HCT116 (cell line): ENCODE data around the gene ESPL1. TPM values are rescaled to one million over a fixed set of nuclear protein-coding genes. Genes with fewer than 3 reads are reported as not detected.

Source experiments
- ATAC-seq: fragments of 200-7000 bp; cut with Tn5 transposase; 2 replicates; pipeline ENCODE4 v1.9.1; 2020; ENCODE audit warnings: mild to moderate bottlenecking, moderate library complexity
- BruUV-seq: library from RNA; stranded (reverse); fragments of 400-500 nt; replicated peaks from 2 replicates; lab custom pipeline; 2021; lab: Mats Ljungman, UMichigan
- CTCF ChIA-PET: fragments of 300-600 bp; sonication (Branson Sonifier 250); formaldehyde crosslinking; loops from one replicate; lab custom pipeline; 2021; ENCODE audit warnings: antibody characterized with exemption; lab: Charles Lee
- POLR2A ChIA-PET: fragments of 300-600, 350-600 bp; sonication (Branson Sonifier 250); formaldehyde crosslinking; loops from one replicate; lab custom pipeline; 2021; ENCODE audit warnings: antibody characterized with exemption; lab: Charles Lee
- RAD21 ChIA-PET, 2 experiments: fragments of 300-600 bp; sonication (Branson Sonifier 250); formaldehyde crosslinking; loops; one replicate each; lab custom pipeline; 2023; ENCODE audit warnings: low total read pairs in 2 of 2; ENCODE audit not compliant: uncharacterized antibody in 2 of 2, unreplicated experiment in 2 of 2, low non-redundant PET in 1 of 2; lab: Charles Lee
- DNase-seq: peaks from one replicate; pipeline ENCODE4 v3.0.0-alpha.2; 2010; ENCODE audit warnings: low read depth, low spot score
- H2AFZ ChIP-seq: fragments of 200-600 bp; shearing (Covaris generic), sonication (generic); 2 replicates; pipeline ENCODE4 v1.6.1; 2017; ENCODE audit warnings: low read depth, mixed run types, mixed read lengths, antibody characterized with exemption, low read length; ENCODE audit not compliant: poor library complexity, severe bottlenecking
- H3K27ac ChIP-seq: 2 replicates; pipeline ENCODE4 v1.5.1; 2012; ENCODE audit warnings: low read depth, low read length
- H3K27me3 ChIP-seq: fragments of 200-600 bp; sonication (generic); 2 replicates; pipeline ENCODE4 v1.6.1; 2016; ENCODE audit warnings: mixed run types, low read length, mixed read lengths; ENCODE audit not compliant: insufficient read depth
- H3K36me3 ChIP-seq, 2 experiments: fragments of 200-500 bp in 1 of 2; fragments of 200-600 bp in 1 of 2; sonication (Bioruptor generic) in 1 of 2; sonication (generic) in 1 of 2; 2 replicates each; pipeline versions ENCODE4 v1.5.1 to v1.6.1; 2014 to 2016; ENCODE audit warnings: low read length in 2 of 2, inconsistent platforms in 1 of 2, mixed read lengths in 1 of 2, mixed run types in 1 of 2; ENCODE audit not compliant: insufficient read depth in 2 of 2, control insufficient read depth in 1 of 2
- H3K4me1 ChIP-seq, 2 experiments: fragments of 200-600 bp in 1 of 2; sonication (generic) in 1 of 2; 2 replicates each; pipeline versions ENCODE4 v1.5.1 to v1.6.1; 2012 to 2017; ENCODE audit warnings: low read length in 2 of 2, inconsistent platforms in 1 of 2, mild to moderate bottlenecking in 1 of 2, mixed read lengths in 1 of 2, mixed run types in 1 of 2, moderate library complexity in 1 of 2; ENCODE audit not compliant: insufficient read depth in 2 of 2, control insufficient read depth in 1 of 2
- H3K4me2 ChIP-seq: fragments of 200-600 bp; sonication (generic); 2 replicates; pipeline ENCODE4 v1.6.1; 2017; ENCODE audit warnings: mixed run types, low read length, mixed read lengths
- H3K4me3 ChIP-seq, 2 experiments: fragments of 200-600 bp in 1 of 2; sonication (generic) in 1 of 2; replicated peaks in 1 of 2; 2 replicates each; pipeline ENCODE4 v1.5.1; 2011 to 2016; ENCODE audit warnings: low read length in 2 of 2, control low read depth in 1 of 2, low read depth in 1 of 2, mild to moderate bottlenecking in 1 of 2, mixed read lengths in 1 of 2, mixed run types in 1 of 2
- H3K79me2 ChIP-seq: fragments of 200-600 bp; sonication (generic); 2 replicates; pipeline ENCODE4 v1.6.1; 2017; ENCODE audit warnings: mild to moderate bottlenecking, mixed run types, low read length, moderate library complexity, mixed read lengths; ENCODE audit not compliant: insufficient read depth
- H3K9ac ChIP-seq: fragments of 200-600 bp; sonication (generic); 2 replicates; pipeline ENCODE4 v1.6.1; 2016; ENCODE audit warnings: low read length, mixed read lengths
- H3K9me2 ChIP-seq: fragments of 200-600 bp; sonication (generic), shearing (Covaris generic); 2 replicates; pipeline ENCODE4 v1.6.1; 2017; ENCODE audit warnings: mixed run types, mild to moderate bottlenecking, moderate library complexity; ENCODE audit not compliant: insufficient read depth
- H3K9me3 ChIP-seq, 2 experiments: fragments of 200-500 bp in 1 of 2; fragments of 200-600 bp in 1 of 2; sonication (Bioruptor generic) in 1 of 2; sonication (generic) in 1 of 2; 2 replicates each; pipeline ENCODE4 v1.6.1; 2014 to 2017; ENCODE audit warnings: low read length in 2 of 2, mixed read lengths in 2 of 2, inconsistent platforms in 1 of 2, low read depth in 1 of 2, mild to moderate bottlenecking in 1 of 2, mixed run types in 1 of 2, moderate library complexity in 1 of 2; ENCODE audit not compliant: control insufficient read depth in 1 of 2, insufficient read depth in 1 of 2
- H4K20me1 ChIP-seq: fragments of 200-600 bp; sonication (generic), shearing (Covaris generic); 2 replicates; pipeline ENCODE4 v1.6.1; 2017; ENCODE audit warnings: mixed run types, mild to moderate bottlenecking, moderate library complexity; ENCODE audit not compliant: insufficient read depth
- CEBPB ChIP-seq: IDR thresholded peaks from 2 replicates; pipeline ENCODE4 v1.6.1; 2012; ENCODE audit warnings: low read depth
- ZBTB33 ChIP-seq: IDR thresholded peaks from 2 replicates; pipeline ENCODE4 v1.6.1; 2011; ENCODE audit warnings: mild to moderate bottlenecking, low read length, moderate library complexity; ENCODE audit not compliant: insufficient replicate concordance; ENCODE audit errors: extremely low read depth
- ZFX ChIP-seq: fragments of 450-650 bp; IDR thresholded peaks from 2 replicates; pipeline ENCODE4 v1.6.1; 2017
- intact Hi-C: fragments of 100-400 bp; cut with micrococcal nuclease; formaldehyde crosslinking; loops from 2 replicates; pipeline ENCODE4 v1.10.0; 2022
- total RNA-seq: library from RNA; stranded (reverse); gene quantifications from one replicate; pipeline ENCODE4 v1.2.1, GENCODE V29; 2021; ENCODE audit not compliant: unreplicated experiment

The ESPL1 gene
- total RNA-seq, 1 experiment from 2014 or later = 50.3 TPM

GRCh38 chr12:53267306-53267998 lies 647 bp upstream of the ESPL1 start (continued):
- TF ChIP-seq ZBTB33 = no peak

DNA sequence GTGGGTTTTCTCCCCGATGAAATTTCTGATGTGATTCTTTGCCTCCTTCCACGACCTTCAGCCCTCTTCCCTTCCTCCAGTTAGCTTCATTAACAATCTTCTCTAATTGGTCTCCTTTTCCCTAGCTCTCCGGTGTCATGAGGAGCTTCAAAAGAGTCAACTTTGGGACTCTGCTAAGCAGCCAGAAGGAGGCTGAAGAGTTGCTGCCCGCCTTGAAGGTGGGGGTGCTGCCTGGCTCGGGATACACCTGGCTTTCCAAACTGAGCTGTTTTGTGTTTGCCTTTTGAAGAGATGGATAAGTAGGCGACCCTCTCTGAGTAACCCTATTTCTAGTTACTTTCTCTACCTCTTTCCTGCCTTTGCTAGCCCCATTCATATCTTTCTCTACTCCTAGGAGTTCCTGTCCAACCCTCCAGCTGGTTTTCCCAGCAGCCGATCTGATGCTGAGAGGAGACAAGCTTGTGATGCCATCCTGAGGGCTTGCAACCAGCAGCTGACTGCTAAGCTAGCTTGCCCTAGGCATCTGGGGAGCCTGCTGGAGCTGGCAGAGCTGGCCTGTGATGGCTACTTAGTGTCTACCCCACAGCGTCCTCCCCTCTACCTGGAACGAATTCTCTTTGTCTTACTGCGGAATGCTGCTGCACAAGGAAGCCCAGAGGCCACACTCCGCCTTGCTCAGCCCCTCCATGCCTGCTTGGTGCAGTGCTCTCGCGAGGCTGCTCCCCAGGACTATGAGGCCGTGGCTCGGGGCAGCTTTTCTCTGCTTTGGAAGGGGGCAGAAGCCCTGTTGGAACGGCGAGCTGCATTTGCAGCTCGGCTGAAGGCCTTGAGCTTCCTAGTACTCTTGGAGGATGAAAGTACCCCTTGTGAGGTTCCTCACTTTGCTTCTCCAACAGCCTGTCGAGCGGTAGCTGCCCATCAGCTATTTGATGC lies 797 bp downstream of the ESPL1 start:
- ATAC-seq (peak; percentile 17), DNase-seq (no peak)
- intact Hi-C loops = loop anchor here (1.0 kb wide), 1 partner anchor 50 kb away; no protein-coding TSS in a partner anchor
- peaks cover 25% of the 10 kb centered on the region for H3K79me2 ChIP-seq
- peak overlapping the region; percentile 81 for H3K9ac ChIP-seq
- TSS peak; percentile 89 for BruUV-seq
- peaks cover 6 to 21% of the 10 kb centered on the region in 2 experiments; a peak in 2 of 4 replicates for H3K36me3 ChIP-seq
- TF ChIP-seq ZFX = peak; percentile 43; the same call in 1 of the 2 replicates
- no peak for TF ChIP-seq CEBPB
- ChIA-PET CTCF (interaction anchor here (1.5 kb wide), 1 partner anchor 57 kb away, joined by 7 read pairs; no protein-coding TSS in a partner anchor), RAD21 (no interaction called here), POLR2A (no interaction called here)
- peak overlapping the region; percentile 61 for H3K27ac ChIP-seq
- H3K9me2 ChIP-seq = no peaks in the 10 kb centered on the region
- no peaks in the 10 kb centered on the region for H3K9me3 ChIP-seq
- H2AFZ ChIP-seq = no peak overlapping the region
- H3K27me3 ChIP-seq = no peaks in the 10 kb centered on the region
- H3K4me3 ChIP-seq = peak overlapping the region; percentile 65 to 81
- peak overlapping the region; percentile 72 for H3K4me2 ChIP-seq
- peaks cover 11 to 28% of the 10 kb centered on the region in 2 experiments for H3K4me1 ChIP-seq
- no peaks in the 10 kb centered on the region for H4K20me1 ChIP-seq
